ENCODE data around the gene TMEM250.

GRCh38 chr9:136078498-136079011 is 40.1 kb downstream of the TMEM250 start:
- TF ChIP-seq CTCF (IDR thresholded peaks at IDR 0.05), result no peak
- no peak for TF ChIP-seq POLR2A (IDR thresholded peaks at IDR 0.05)
